HG03045 (cell line): Measurements from ENCODE around the gene SPATA21.
A peak's percentile ranks its signal among the peaks of the same experiment; 100 is the strongest.
"Not testable (repeated sequence)": the region's sequence is repeated elsewhere in the genome, so short reads cannot be mapped to it uniquely, and the experiment has no call there.

Source experiments
- ATAC-seq: cut with Tn5 transposase; IDR thresholded peaks from one replicate; pipeline ENCODE4 v1.9.1; 2021; ENCODE audit warnings: mild to moderate bottlenecking, moderate library complexity; ENCODE audit not compliant: unreplicated experiment

The SPATA21 gene

GRCh38 chr1:16386454-16387113 is 50.6 kb downstream of the SPATA21 start:
- no peak for ATAC-seq

DNA sequence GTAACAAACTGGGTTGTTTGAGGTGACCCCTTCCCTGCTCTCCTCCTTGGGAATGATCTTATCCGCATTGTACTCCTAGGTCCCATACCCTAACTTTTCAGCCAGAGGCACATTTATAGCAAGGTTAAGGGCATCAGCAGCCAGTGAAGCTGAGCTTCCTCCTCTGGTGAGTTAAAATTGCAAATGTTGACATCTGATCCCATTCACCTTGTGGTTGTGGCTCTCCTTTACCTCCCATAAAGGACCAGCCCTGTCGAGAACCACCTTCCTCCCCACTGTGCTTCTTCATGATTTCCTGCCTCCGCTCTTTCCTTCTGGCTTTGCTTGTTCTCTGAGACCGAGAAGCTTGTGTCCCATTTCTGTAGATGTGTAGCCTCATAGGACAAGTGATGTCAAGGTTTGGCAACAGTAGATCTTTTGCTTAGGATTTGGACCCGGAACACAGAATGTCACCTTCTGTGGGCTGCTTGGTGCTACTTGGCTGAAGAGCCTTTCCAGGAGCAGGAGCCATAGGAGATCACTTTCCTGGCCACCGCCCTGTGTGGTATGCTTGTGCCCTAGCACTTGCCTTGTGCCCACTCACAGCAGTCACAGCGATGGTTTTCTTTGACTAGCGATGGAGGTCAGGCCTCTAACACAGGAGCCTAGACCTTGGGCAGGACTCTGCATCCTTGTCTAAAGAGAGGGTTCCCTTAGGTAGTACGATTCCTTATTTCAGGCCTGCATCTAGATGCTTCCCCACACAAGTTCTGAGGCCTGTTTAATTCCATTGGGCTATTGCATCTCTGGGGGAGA is 51.4 kb downstream of the SPATA21 start:
- ATAC-seq = no peak

GRCh38 chr1:16383888-16384287 is 53.3 kb downstream of the SPATA21 start:
- ATAC-seq = no peak

- ATAC-seq = no peak
These were observed 56.4 kb downstream of the SPATA21 start for GRCh38 chr1:16380868-16381267.

DNA sequence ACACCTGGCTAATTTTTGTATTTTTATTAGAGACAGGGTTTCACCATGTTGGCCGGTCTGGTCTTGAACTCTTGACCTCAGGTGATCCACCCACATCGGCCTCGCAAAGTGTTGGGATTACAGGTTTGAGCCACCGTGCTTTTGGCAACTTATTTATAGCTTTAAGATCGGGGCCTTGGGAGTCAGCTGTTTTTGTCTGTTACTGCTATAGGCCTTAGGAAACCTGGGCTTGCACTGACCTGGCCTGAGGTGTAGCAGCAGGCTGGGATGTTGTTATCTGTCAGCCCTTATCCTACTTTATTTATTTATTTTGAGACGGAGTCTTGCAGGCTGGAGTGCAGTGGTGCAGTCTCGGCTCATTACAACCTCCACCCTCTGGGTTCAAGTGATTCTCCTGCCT is 58.8 kb downstream of the SPATA21 start:
- ATAC-seq = no peak

DNA sequence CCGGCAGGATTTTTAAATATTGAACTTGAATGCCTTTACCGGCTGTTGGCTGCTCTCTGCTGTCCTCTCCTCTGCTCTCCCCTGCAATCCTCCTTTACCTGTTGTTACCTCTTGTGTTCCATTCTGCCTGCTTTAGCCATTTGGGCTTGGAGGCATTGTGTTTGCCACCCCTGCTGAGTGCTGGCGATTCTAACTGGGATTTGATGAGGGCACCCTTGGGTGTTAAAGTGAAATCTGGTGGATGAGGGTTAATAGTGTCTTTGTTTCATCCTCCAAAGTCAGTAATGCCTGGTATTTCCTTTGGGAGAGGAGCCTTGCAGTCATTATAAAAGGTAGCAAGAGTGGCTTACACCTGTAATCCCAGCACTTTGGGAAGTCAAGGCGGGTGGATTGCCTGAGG is 60.3 kb downstream of the SPATA21 start:
- ATAC-seq = no peak

GRCh38 chr1:16375521-16376340 is 61.5 kb downstream of the SPATA21 start:
- no peak for ATAC-seq

DNA sequence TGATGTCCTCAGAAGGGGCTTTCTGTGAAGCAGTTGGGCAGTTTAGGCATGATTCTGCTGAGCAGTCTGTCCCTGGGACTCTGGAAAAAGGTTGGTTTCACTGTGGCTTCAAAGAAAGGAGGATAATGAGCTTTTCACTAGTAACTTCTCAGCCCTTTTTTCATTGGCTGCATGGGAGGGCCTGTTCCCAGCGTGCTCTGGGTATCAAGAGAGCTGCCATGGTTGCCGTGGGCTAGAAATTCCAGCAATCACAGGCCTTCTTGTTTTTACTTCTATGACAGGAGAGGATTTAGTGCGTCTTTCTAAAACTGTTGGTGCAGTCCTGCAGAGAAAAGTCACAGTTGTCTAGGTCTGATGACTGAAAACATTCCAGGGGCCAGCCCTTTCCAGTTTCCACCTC is 63.0 kb downstream of the SPATA21 start:
- no peak for ATAC-seq

- ATAC-seq = no peak
These were observed 64.5 kb downstream of the SPATA21 start for GRCh38 chr1:16372535-16373285.

DNA sequence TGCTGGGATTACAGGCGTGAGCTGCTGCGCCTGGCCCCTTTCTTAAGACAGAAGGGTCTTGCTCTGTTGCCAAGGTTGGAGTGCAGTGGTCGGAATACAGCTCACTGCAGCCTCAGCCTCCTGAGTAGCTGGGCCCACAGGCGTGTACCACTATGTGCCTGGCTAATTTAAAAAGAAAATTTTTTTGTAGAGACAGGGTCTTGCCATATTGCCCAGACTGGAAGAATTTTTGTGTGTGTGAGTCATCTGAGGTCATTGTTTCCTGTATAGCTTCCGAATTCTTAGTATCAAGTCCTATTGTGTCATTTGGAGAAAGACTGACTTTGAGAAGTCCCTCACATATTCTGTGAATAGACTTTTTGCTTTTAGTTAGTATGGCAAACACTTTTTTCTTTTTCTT is 65.5 kb downstream of the SPATA21 start:
- no peak for ATAC-seq

DNA sequence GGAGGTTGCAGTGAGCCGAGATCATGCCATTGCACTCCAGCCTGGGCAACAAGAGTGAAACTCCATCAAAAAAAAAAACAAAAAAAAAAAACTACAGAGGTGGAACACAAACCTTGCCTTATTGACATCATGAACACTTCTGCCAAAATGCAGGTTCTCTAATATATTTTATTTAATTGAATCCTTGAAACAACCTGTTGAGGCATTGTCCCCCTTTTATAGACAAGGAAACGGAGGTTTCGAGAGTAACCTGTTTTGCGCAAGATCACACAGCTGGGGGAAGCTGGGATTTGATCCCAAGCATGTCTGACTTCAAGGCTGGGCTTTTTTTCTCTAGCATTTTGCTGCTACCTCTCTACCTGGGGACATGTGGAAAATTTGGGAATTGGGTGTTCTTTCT is 67.4 kb downstream of the SPATA21 start:
- no peak for ATAC-seq

DNA sequence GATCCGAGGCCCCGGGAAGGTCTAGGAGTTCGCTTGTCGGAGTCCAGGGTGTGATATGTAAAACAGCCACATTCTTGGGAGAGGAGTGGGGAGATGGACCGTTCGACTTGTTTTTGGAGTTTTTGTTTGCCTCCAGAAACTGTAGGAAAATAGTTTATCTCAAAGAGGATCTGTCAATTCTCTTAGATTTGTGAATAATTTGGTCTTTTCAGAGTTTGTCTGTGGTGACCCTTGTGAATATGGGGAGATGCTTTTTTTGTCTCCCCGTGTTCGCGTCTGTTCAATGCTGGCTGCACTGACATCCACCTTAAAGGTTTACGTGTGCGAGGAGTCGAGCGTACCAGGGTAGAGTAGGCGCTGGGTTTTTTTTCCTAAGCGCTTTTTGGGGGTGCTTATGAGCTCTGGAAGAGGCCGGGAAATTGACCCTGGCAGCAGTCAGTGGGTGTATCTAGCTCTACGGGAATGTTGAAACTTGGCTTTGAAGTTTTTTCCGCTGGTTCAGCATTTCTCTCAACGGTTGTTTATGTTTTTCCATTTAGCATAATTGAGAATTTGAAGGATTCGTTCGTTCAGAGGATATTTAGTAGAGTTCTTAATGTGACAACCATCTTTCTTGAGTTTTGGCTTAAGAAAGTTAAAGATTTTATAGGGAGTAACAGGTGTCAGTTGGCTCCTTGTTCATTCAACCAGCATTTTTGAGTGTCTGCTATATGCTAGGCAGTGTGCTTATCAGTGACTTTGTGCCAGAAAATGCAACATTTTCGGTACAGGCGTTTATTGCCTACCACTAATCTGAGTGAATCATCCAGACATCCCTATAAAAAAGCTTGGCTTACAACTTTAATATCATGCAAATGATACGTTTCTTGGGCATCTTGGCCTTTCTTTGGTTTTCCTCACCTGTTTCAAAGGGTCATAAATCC is 69.0 kb downstream of the SPATA21 start:
- no peak for ATAC-seq

DNA sequence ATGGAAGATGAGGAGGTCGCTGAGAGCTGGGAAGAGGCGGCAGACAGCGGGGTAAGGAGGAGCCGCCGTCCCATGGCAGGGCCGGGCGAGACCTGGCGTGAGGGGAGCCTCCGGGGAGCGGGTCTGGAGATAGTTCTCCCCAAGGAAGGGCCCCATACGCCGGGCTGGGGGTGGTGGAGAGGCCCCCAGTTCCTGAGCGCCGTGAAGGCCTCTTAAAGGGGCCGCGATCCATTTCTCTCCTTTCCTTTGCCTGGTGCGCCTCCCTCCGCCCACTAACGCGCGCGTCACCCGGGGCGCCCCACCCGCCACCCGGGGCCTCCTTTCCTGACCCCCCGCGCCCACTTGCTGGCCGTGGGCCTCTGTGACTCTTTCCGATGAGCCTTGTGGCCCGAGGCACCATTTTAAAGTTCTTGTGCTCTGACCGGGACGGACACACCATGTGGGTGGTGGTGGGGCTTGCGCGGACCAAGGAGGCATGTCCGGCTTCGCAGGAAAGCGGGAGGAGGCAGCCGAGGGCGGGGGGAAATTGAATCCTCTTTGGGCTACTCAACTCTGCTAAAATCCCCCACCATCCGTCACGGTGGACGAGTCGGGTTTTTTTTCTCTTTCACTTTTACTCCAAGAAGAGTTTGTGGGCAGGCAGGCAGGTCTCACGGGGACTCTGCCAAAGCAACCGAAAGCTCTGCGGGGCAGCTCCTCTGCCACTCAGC is 69.8 kb downstream of the SPATA21 start:
- peak; percentile 65 for ATAC-seq

- peak; percentile 68 for ATAC-seq
These were observed 70.4 kb downstream of the SPATA21 start, which contains the start of gene SZRD1 for GRCh38 chr1:16366722-16367257. TSS of gene SZRD1 (plus strand) at chr1:16367242. CDS start at chr1:16367258, 16 bp downstream.

DNA sequence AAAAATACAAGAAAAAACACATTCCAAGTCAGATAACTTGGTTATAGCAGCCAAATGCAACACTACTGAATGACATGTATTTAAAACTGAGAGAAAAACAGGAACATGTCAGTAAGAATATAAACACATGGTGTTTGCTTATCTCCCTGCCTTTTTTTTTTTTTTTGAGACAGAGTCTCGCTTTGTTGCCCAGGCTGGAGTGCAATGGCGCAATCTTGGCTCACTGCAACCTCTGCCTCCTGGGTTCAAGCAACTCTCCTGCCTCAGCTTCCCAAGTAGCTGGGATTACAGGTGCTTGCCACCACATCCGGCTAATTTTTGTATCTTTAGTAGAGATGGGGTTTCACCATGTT is 72.1 kb downstream of the SPATA21 start:
- ATAC-seq = not testable (repeated sequence)

GRCh38 chr1:16356867-16357266 is 80.4 kb downstream of the SPATA21 start:
- ATAC-seq = no peak

DNA sequence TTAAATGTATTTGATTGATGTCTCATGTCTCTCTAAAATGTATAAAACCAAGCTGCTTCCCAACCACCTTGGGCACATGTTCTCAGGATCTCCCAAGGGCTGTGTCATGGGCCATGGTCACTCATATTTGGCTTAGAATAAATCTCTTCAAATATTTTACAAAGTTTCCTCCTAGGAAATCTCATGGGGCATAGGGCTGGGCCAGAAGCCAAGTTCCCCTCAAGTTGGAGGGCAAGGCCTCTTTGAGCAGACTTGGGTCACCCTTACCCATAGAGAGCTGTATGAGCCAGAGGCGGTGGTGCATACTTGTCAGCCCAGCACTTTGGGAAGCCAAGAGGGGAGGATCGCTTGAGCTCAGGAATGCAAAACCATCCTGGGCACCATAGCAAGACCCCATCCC is 82.6 kb downstream of the SPATA21 start:
- no peak for ATAC-seq

DNA sequence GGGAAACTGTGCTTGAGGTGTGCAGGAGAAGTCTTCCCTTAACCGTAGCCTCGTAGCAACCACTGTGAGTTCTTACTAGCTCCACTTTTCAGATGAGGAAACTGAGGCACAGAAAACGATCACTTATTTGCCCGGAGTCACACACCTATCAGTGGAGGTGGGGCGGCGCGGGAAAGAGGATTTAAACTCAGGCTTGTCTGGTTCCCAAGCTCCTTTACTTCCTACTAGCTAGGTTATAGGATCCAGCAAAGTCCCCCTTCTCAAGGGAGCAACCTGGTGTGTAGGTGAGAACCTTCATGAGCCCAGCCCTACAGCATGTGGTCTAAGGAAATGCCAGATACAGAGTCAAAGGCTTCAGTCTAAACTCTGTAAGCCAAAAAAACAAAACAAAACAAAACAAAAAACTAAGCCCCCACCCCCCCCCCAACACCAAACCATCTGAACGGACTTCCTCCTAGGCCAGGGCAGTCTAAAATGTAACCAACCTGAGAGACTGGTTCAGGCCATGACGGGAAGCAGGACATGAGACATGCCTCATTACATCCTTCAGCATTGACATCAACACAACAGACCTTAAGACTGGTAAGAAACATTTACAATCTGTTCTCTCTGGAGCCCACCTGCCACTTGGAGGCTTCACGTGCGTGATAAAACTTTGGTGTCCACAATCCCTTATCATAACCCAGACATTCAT is 84.2 kb downstream of the SPATA21 start:
- ATAC-seq = no peak
